ENCODE measurements around the gene SCUBE3.

SCUBE3 gene

GRCh38 chr6:35300848-35301247 is 87.1 kb downstream of the SCUBE3 start:
- no peak overlapping the region for H2AFZ ChIP-seq (ENCODE audit: low read depth, low read length, severe bottlenecking)
- TF ChIP-seq EZH2phosphoT487 (conservative IDR thresholded peaks at IDR 0.05; ENCODE audit: low read length) = no peak
- TF ChIP-seq CTCF (IDR thresholded peaks at IDR 0.05; ENCODE audit: insufficient read depth, low read length, poor library complexity, severe bottlenecking) = no peak
- peaks cover 39% of the 10 kb centered on the region for H3K79me2 ChIP-seq (ENCODE audit: insufficient read depth, low read length)
- H3K9me2 ChIP-seq (replicated peaks; ENCODE audit: insufficient read depth, low read length) = no peaks in the 10 kb centered on the region
- H3F3A ChIP-seq (ENCODE audit: insufficient read depth) = peaks cover 38% of the 10 kb centered on the region
- no peak overlapping the region for H3K4me2 ChIP-seq (ENCODE audit: low read depth, low read length, poor library complexity, severe bottlenecking)
- no peaks in the 10 kb centered on the region for H3K36me3 ChIP-seq (ENCODE audit: low read length)
- no peaks in the 10 kb centered on the region for H3K9me3 ChIP-seq (ENCODE audit: insufficient read depth, low read length)
- H4K20me1 ChIP-seq (ENCODE audit: low read depth, low read length) = no peaks in the 10 kb centered on the region
- peak overlapping the region; percentile 76 for H3K27ac ChIP-seq (ENCODE audit: low read depth, low read length)
- no peaks in the 10 kb centered on the region for H3K27me3 ChIP-seq (ENCODE audit: low read length)
- H3K9ac ChIP-seq (ENCODE audit: low read length) = no peak overlapping the region
- no peak overlapping the region for H3K4me3 ChIP-seq (ENCODE audit: insufficient read depth, low read length, poor library complexity, severe bottlenecking)
